Spinal cord (tissue), 10 donors: ENCODE data around the gene MRPS31. TPM values are rescaled to one million over a fixed set of nuclear protein-coding genes. Genes with fewer than 3 reads are reported as not detected.
"Not testable (repeated sequence)": the region's sequence is repeated elsewhere in the genome, so short reads cannot be mapped to it uniquely, and the experiment has no call there.

Source experiments
- DNase-seq, 6 donors: peaks; one replicate each; pipeline versions ENCODE4 v3.0.0 to v3.0.0-alpha.2; 2013 to 2015; ENCODE audit warnings: low spot score in 6 of 6, low read depth in 4 of 6
- H3K27ac ChIP-seq: one replicate; pipeline ENCODE4 v1.5.1; 2013; ENCODE audit warnings: low read depth, low read length, control low read depth
- H3K27me3 ChIP-seq: one replicate; pipeline ENCODE4 v1.6.1; 2013; ENCODE audit warnings: low read length; ENCODE audit not compliant: control insufficient read depth, insufficient read depth
- H3K36me3 ChIP-seq: one replicate; pipeline ENCODE4 v1.6.1; 2013; ENCODE audit warnings: low read length; ENCODE audit not compliant: control insufficient read depth, insufficient read depth
- H3K4me1 ChIP-seq: one replicate; pipeline ENCODE4 v1.6.1; 2013; ENCODE audit warnings: low read length; ENCODE audit not compliant: control insufficient read depth, insufficient read depth
- H3K4me3 ChIP-seq: one replicate; pipeline ENCODE4 v1.5.1; 2013; ENCODE audit warnings: low read depth, low read length, control low read depth
- H3K9me3 ChIP-seq: one replicate; pipeline ENCODE4 v1.6.1; 2013; ENCODE audit warnings: low read length; ENCODE audit not compliant: control insufficient read depth, insufficient read depth
- WGBS: methylation state at CpG from one replicate; pipeline ENCODE4 v1.1.5; 2013; ENCODE audit warnings: missing lambda C conversion rate; ENCODE audit not compliant: insufficient coverage; 5-methylcytosine and 5-hydroxymethylcytosine counted together
- polyA plus RNA-seq, 2 donors: library from polyadenylated mRNA; unstranded; fragments of 120-200 nt; gene quantifications; one replicate each; pipeline ENCODE4 v1.2.1, GENCODE V29; 2013; ENCODE audit not compliant: insufficient read length in 2 of 2
- total RNA-seq, 2 donors: library from RNA; depleted of rRNA in 1 of 2; stranded (reverse); fragments of 120-200 nt in 1 of 2; fragments of >200 nt in 1 of 2; gene quantifications; one replicate each; pipeline versions ENCODE4 v1.2.3 to v1.2.4, GENCODE V29; 2013 to 2014
- donor health status: healthy.

MRPS31 gene
- total and polyA plus RNA-seq, 4 donors, result 24.2 to 38.3 (median 33.3) TPM

DNA sequence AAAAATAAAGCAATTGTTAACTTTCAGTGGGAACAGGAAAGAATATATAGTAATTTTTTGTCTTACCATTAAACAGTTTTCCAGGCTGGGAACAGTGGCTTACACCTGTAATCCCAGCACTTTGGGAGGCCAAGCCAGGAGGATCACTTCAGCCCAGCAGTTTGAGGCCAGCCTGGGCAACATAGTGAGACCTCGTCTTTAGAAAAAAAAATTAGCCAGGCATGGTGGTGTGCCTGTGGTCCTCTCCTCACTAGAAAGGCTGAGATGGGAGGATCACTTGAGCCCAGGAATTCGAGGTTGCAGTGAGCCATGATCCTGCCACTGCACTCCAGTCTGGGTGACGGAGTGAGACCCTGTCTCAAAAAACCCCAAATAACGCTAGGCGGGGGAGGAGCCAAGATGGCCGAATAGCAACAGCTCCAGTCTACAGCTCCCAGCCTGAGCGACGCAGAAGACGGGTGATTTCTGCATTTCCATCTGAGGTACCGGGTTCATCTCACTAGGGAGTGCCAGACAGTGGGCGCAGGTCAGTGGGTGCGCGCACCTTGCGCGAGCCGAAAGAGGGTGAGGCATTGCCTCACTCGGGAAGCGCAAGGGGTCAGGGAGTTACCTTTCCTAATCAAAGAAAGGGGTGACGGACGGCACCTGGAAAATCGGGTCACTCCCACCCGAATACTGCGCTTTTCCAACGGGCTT lies 36.3 kb downstream of the MRPS31 start:
- H3K9me3 ChIP-seq, H3K27me3 ChIP-seq, H3K4me1 ChIP-seq, H3K27ac ChIP-seq, H3K4me3 ChIP-seq, DNase-seq, H3K36me3 ChIP-seq: not testable (repeated sequence)
- WGBS, result 90% methylated on average over 7 of the region's 24 CpGs

DNA sequence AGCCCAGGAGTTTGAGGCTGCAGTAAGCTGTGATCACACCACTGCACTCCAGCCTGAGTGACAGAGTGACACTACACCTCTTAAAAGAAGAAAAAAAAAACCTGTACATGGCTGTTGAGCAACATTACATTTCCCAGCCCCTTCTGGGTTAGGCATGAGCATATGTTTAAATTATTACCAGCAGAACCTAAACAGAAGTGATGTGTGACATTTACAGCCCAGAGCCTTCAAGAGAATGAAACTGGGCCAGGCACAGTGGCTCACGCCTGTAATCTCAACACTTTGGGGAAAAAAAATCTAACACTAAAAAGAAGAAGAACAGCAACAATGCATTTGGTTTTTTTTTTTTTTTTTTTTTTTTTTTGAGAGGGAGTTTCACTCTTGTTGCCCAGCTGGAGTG lies 38.3 kb downstream of the MRPS31 start:
- no peak for DNase-seq
- WGBS, result no CpG with 5 or more reads among the region's 1 CpG
- H3K4me1 ChIP-seq, result no peaks in the 10 kb centered on the region
- no peak overlapping the region for H3K4me3 ChIP-seq
- H3K27me3 ChIP-seq, result no peaks in the 10 kb centered on the region
- H3K27ac ChIP-seq, result no peak overlapping the region
- no peaks in the 10 kb centered on the region for H3K9me3 ChIP-seq
- H3K36me3 ChIP-seq, result peaks cover 8% of the 10 kb centered on the region

DNA sequence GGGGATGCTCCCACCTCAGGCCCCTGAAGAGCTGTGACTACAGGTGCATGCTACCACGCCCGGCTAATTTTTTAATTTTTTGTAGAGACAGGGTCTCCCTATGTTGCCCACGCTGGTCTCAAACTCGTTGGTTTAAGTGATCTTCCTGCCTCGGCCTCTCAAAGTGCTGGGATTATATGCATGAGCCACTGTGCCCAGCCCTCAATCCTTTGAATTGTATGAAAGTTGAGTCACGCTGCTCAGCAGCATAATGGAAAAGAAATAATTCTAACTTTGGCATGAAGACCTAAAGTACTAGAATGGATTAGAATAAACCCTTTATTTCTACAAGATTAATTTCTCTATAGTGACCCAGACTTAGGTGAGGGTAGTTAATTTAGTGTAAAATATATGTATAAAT lies 42.4 kb downstream of the MRPS31 start:
- 76% methylated on average over 5 of the region's 6 CpGs for WGBS
- peaks cover 8% of the 10 kb centered on the region for H3K36me3 ChIP-seq

DNA sequence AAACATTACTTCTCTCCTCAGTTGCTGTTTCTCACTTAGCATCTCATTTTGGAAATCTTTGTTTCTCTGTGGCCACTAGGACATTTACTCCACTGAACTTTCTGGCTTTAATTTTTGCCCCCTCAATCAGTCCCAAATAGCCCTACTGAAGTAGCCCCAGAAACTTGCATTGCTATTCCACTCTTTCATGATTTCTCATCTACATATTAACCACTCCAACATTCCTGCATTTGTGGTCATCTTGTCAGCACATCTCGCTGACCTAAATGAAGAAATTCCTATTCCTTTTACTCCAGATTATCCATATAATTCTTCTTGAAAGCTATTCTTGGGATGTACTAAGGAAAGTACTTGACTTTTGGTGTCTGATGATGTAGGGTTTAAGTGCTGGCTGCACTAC lies 56.6 kb downstream of the MRPS31 start:
- WGBS, result no CpG with 5 or more reads among the region's 1 CpG
- H3K27ac ChIP-seq, H3K27me3 ChIP-seq: not testable (repeated sequence)

More for the DNA sequence above, 42.4 kb downstream of the MRPS31 start:
- H3K27ac ChIP-seq, result no peak overlapping the region
- H3K4me3 ChIP-seq, result no peak overlapping the region
- H3K27me3 ChIP-seq, result no peaks in the 10 kb centered on the region
- DNase-seq, result no peak
- no peaks in the 10 kb centered on the region for H3K4me1 ChIP-seq
- H3K9me3 ChIP-seq, result no peaks in the 10 kb centered on the region

DNA sequence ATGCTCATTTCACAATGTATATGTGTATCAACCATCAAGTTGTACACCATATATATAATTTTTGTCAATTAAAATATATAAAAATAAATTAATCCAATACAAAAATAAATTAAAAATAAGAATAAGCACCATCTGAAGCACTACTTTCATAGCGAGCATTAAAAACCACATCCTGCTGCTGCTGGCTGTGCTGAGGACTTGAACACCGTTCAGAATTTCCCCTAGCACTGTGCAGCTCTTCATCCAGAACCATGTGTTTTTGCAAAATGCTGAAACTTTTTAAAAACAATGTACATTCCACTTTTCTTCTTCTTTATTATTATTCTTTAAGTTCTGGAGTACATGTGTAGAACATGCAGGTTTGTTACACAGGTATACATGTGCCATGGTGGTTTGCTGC lies 64.6 kb downstream of the MRPS31 start:
- no peak overlapping the region for H3K4me3 ChIP-seq
- 100% methylated on average over 1 of the region's 2 CpGs for WGBS
- no peaks in the 10 kb centered on the region for H3K36me3 ChIP-seq
- peaks cover 1% of the 10 kb centered on the region for H3K9me3 ChIP-seq
- H3K4me1 ChIP-seq, result no peaks in the 10 kb centered on the region
- H3K27ac ChIP-seq, result no peak overlapping the region
- DNase-seq, result no peak
- no peaks in the 10 kb centered on the region for H3K27me3 ChIP-seq

More for the DNA sequence above, 56.6 kb downstream of the MRPS31 start:
- not testable (repeated sequence) for H3K36me3 ChIP-seq, H3K9me3 ChIP-seq, H3K4me3 ChIP-seq, H3K4me1 ChIP-seq, DNase-seq

DNA sequence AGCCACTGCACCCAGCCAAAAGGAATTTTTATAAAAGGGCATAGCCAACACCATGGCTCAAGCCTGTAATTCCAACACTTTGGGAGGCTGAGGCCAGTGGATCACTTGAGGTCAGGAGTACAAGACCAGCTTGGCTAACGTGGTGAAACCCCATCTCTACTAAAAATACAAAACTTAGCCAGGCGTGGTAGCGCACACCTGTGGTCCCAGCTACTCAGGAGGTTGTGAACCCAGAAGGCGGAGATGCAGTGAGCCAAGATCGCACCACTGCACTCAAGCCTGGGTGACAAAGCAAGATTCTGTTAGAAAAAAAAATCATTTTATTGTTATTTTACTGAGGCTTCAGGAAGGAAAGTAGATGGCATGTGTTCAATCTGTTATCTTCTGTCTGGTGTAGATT lies 73.3 kb downstream of the MRPS31 start:
- Histone ChIP-seq H3K36me3 (no peaks in the 10 kb centered on the region), H3K4me1 (no peaks in the 10 kb centered on the region), H3K27ac (no peak overlapping the region), H3K27me3 (no peaks in the 10 kb centered on the region), H3K9me3 (no peaks in the 10 kb centered on the region), H3K4me3 (no peak overlapping the region)
- WGBS, result 84% methylated on average over 3 of the region's 5 CpGs
- no peak for DNase-seq

DNA sequence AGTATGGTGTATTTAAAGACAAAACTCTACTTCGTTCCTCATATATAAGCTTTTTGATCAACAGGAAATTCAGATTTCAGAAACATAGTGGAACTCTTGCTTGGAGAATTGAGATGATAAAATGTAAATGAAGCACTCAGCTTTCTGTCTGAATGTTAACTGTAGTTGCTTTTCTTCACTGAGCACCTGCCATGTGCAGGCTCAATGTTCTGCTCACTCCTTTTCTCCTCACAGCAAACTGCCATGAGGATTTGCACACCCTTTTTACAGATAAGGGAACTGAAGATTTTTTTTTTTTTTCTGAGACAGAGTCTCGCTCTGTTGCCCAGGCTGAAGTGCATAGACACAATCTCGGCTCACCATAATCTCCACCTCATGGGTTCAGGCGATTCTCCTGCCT lies 76.6 kb downstream of the MRPS31 start:
- H3K4me1 ChIP-seq, result no peaks in the 10 kb centered on the region
- no peaks in the 10 kb centered on the region for H3K9me3 ChIP-seq
- H3K4me3 ChIP-seq, result no peak overlapping the region
- H3K36me3 ChIP-seq, result no peaks in the 10 kb centered on the region
- WGBS, result 100% methylated on average over 2 of the region's 4 CpGs
- DNase-seq, result no peak
- H3K27me3 ChIP-seq, result no peaks in the 10 kb centered on the region
- H3K27ac ChIP-seq, result no peak overlapping the region

DNA sequence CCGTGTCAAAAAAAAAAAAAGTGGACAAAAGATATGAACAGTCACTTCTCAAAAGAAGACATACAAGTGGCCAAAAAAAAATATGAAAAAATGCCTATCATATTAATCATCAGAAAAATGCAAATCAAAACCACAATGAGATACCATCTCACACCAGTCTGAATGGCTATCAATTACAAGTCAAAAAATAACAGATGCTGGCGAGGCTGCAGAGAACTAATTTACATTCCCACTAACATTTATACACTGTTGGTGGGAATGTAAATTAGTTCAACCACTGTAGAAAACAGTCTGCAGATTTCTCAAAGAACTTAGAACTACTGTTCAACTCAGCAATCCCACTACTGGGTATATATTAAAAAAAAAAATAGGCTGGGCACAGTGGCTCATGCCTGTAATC lies 78.0 kb downstream of the MRPS31 start:
- Histone ChIP-seq H3K4me1 (no peaks in the 10 kb centered on the region), H3K9me3 (no peaks in the 10 kb centered on the region), H3K36me3 (no peaks in the 10 kb centered on the region), H3K4me3 (no peak overlapping the region), H3K27ac (no peak overlapping the region), H3K27me3 (no peaks in the 10 kb centered on the region)
- no peak for DNase-seq
- no CpG with 5 or more reads among the region's 2 CpGs for WGBS

DNA sequence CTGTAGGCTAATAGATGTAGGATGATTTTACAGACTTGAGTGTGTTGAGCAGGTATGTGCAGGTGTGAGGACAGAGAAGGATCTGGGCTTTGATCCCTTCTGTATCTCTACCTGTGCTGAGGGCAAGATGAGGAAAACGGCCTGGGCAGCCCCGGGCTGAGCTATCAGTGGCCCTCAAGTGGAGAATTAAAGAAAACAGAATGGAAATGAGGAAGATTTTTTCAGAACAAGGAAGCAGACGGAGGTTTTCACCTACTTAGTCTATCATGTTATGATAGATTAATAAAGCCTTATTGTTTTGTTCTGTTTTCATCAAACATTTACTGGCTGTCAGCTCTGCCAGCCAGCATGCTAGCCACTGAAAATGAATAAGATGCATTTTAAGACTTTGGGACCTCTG lies 82.2 kb downstream of the MRPS31 start:
- DNase-seq, result no peak
- no peaks in the 10 kb centered on the region for H3K36me3 ChIP-seq
- H3K27me3 ChIP-seq, result no peaks in the 10 kb centered on the region
- H3K4me1 ChIP-seq, result no peaks in the 10 kb centered on the region
- no CpG with 5 or more reads among the region's 3 CpGs for WGBS
- no peak overlapping the region for H3K27ac ChIP-seq
- no peak overlapping the region for H3K4me3 ChIP-seq
- H3K9me3 ChIP-seq, result no peaks in the 10 kb centered on the region

DNA sequence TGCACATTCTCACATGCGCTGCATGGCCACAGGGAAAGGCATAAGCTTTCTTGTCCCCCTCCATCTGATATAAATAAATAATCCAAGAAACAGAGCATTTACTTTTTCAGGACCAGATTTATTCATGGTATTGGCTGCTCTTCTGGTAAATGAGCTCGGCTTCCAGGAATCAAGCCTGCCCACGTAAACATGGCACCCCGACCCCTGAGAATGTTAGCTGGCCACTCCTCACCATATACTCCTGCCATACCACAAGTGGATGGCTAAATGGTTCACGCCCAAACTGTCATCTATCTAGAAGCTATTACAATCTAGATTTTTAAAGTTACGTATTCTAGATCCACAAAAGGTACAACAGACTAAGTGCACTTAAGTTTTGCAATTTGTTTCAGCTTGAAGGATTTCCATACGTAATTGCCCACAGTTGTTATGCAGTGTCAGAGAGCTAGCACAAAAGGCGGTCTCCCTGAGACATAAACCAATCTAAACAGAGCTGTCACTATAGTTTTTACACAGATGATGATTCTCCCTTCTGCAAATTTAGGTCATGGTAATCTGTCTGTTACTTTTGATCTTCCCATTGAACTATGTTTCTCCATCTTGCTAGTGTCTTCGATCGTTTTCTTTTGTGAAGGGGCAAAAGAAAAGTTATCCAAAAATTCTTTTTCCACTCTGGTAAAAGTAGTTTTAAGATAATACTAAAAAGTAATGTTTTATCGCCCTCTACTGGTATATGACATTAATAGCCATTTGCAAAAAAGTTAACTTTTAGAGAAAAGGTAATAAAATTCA lies 88.3 kb downstream of the MRPS31 start:
- H3K27me3 ChIP-seq, result no peaks in the 10 kb centered on the region
- H3K9me3 ChIP-seq, result no peaks in the 10 kb centered on the region
- no peak overlapping the region for H3K27ac ChIP-seq
- 58% methylated on average over 5 of the region's 11 CpGs for WGBS
- no peaks in the 10 kb centered on the region for H3K36me3 ChIP-seq
- peaks cover 3% of the 10 kb centered on the region for H3K4me1 ChIP-seq
- DNase-seq, result peak in 2 of 6 donors; percentile 65 to 72
- no peak overlapping the region for H3K4me3 ChIP-seq
